A673 (cell line): ENCODE results near the gene FCHSD2. TPM values are rescaled to one million over a fixed set of nuclear protein-coding genes. Genes with fewer than 3 reads are reported as not detected.

Experiments used
- BruUV-seq: library from RNA; stranded (reverse); fragments of 400-500 nt; replicated peaks from 2 replicates; lab custom pipeline; 2021; lab: Mats Ljungman, UMichigan
- CTCF ChIA-PET: fragments of 300-600 bp; sonication (Branson Sonifier 250); formaldehyde crosslinking; loops from one replicate; lab custom pipeline; 2022; ENCODE audit warnings: antibody characterized with exemption; lab: Charles Lee
- POLR2A ChIA-PET: fragments of 300-600 bp; sonication (Branson Sonifier 250); formaldehyde crosslinking; loops from one replicate; lab custom pipeline; 2022; ENCODE audit warnings: antibody characterized with exemption; ENCODE audit not compliant: low non-redundant PET; lab: Charles Lee
- DNase-seq: peaks from one replicate; pipeline ENCODE4 v3.0.0-alpha.2; 2015; ENCODE audit warnings: low spot score
- H3K27ac ChIP-seq: fragments of 200-600 bp; sonication (generic); 2 replicates; pipeline ENCODE4 v1.5.1; 2016; ENCODE audit warnings: mixed run types, low read depth, mild to moderate bottlenecking, mixed read lengths, antibody characterized with exemption, low read length; ENCODE audit not compliant: poor library complexity, severe bottlenecking
- H3K27me3 ChIP-seq: fragments of 200-600 bp; sonication (generic); replicated peaks from 2 replicates; pipeline ENCODE4 v1.6.1; 2017; ENCODE audit warnings: mixed run types, low read depth, mild to moderate bottlenecking, mixed read lengths, antibody characterized with exemption, low read length; ENCODE audit not compliant: insufficient read depth, poor library complexity
- H3K36me3 ChIP-seq: fragments of 200-600 bp; sonication (generic); 2 replicates; pipeline ENCODE4 v1.6.1; 2016; ENCODE audit warnings: mixed run types, mild to moderate bottlenecking, mixed read lengths, antibody characterized with exemption, low read length; ENCODE audit not compliant: insufficient read depth, poor library complexity, severe bottlenecking
- H3K4me1 ChIP-seq: fragments of 200-600 bp; sonication (generic); 2 replicates; pipeline ENCODE4 v1.6.1; 2017; ENCODE audit warnings: mixed run types, mild to moderate bottlenecking, mixed read lengths, antibody characterized with exemption, low read length; ENCODE audit not compliant: insufficient read depth, poor library complexity, severe bottlenecking
- H3K4me3 ChIP-seq: fragments of 200-600 bp; sonication (generic); 2 replicates; pipeline ENCODE4 v1.5.1; 2016; ENCODE audit warnings: low read depth, mixed run types, mild to moderate bottlenecking, mixed read lengths, low read length; ENCODE audit not compliant: poor library complexity, severe bottlenecking
- H3K9me3 ChIP-seq: fragments of 200-600 bp; sonication (generic); 2 replicates; pipeline ENCODE4 v1.6.1; 2016; ENCODE audit warnings: mixed run types, low read depth, mild to moderate bottlenecking, mixed read lengths, antibody characterized with exemption, low read length; ENCODE audit not compliant: poor library complexity, severe bottlenecking
- CTCF ChIP-seq: fragments of 300-800, 200-600 bp; sonication (generic); conservative IDR thresholded peaks from 2 replicates; pipeline ENCODE4 v1.5.1; 2017; ENCODE audit warnings: low read depth, mild to moderate bottlenecking, antibody characterized with exemption, low read length, moderate library complexity, mixed read lengths
- EZH2 ChIP-seq: fragments of 200-600 bp; sonication (generic); IDR thresholded peaks from 2 replicates; pipeline ENCODE4 v1.6.1; 2017; ENCODE audit warnings: borderline replicate concordance, low read depth, mild to moderate bottlenecking, mixed read lengths, antibody characterized with exemption, low read length; ENCODE audit not compliant: poor library complexity, severe bottlenecking
- intact Hi-C: fragments of 100-400 bp; cut with micrococcal nuclease; formaldehyde crosslinking; loops from one replicate; pipeline ENCODE4 v1.10.0; 2022; ENCODE audit not compliant: unreplicated experiment
- total RNA-seq: library from RNA; stranded (reverse); gene quantifications from 2 replicates; pipeline ENCODE4 v1.2.3, GENCODE V29; 2021

FCHSD2 gene
- total RNA-seq, 1 experiment from 2014 or later: 44.7 TPM

DNA sequence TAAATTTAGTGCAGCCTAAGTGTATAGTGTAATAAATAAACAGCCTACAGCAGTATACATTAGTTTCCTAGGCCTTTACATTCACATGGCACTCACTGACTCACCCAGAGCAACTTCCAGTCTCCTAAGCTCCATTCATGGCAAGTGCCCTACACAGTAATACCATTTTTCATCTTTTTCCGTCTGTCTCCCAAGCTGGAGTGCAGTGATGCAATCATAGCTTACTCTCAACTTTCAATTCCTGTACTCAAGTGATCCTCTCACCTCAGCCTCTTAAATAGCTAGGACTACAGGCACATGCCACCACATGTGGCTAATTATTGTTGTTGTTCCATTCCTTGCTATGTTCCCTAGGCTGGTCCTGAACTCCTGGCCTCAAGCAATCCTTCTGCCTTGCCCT, 54.4 kb downstream of the FCHSD2 start:
- POLR2A ChIA-PET: no interaction called here
- Histone ChIP-seq H3K27me3 (no peaks in the 10 kb centered on the region), H3K4me3 (no peak overlapping the region), H3K27ac (no peak overlapping the region), H3K4me1 (no peaks in the 10 kb centered on the region), H3K9me3 (no peaks in the 10 kb centered on the region), H3K36me3 (peaks cover 5% of the 10 kb centered on the region)
- CTCF ChIA-PET: no interaction called here
- intact Hi-C loops: no loop called here
- no peak for DNase-seq
- no TSS peak for BruUV-seq
- TF ChIP-seq CTCF (no peak), EZH2 (no peak)

- CTCF ChIA-PET: interaction anchor here (0.7 kb wide), 1 partner anchor 9 kb away, joined by 3 read pairs; no protein-coding TSS in a partner anchor
- H3K27me3 ChIP-seq: no peaks in the 10 kb centered on the region
- TF ChIP-seq EZH2 (no peak), CTCF (no peak)
- no peak overlapping the region for H3K4me3 ChIP-seq
- peaks cover 5% of the 10 kb centered on the region for H3K36me3 ChIP-seq
- intact Hi-C loops: no loop called here
- H3K4me1 ChIP-seq: no peaks in the 10 kb centered on the region
- no peak overlapping the region for H3K27ac ChIP-seq
- BruUV-seq: no TSS peak
- POLR2A ChIA-PET: no interaction called here
- DNase-seq: no peak
- H3K9me3 ChIP-seq: no peaks in the 10 kb centered on the region
Observed at GRCh38 chr11:73085189-73085875, 56.8 kb downstream of the FCHSD2 start.

GRCh38 chr11:73078631-73079030, 63.5 kb downstream of the FCHSD2 start:
- intact Hi-C loops: no loop called here
- Histone ChIP-seq H3K27me3 (no peaks in the 10 kb centered on the region), H3K4me3 (no peak overlapping the region), H3K9me3 (peaks cover 9% of the 10 kb centered on the region), H3K4me1 (no peaks in the 10 kb centered on the region), H3K27ac (no peak overlapping the region), H3K36me3 (peaks cover 7% of the 10 kb centered on the region)
- POLR2A ChIA-PET: no interaction called here
- CTCF ChIA-PET: no interaction called here
- BruUV-seq: no TSS peak
- DNase-seq: no peak
- TF ChIP-seq CTCF (no peak), EZH2 (no peak)
